Measurements from ENCODE around the gene PTPRD. TPM values are rescaled to one million over a fixed set of nuclear protein-coding genes. Genes with fewer than 3 reads are reported as not detected.

The PTPRD gene
- total RNA-seq, 1 experiment from 2014 or later: not detected

GRCh38 chr9:8871396-8871795 is 1741.4 kb downstream of the PTPRD start:
- POLR2A ChIA-PET (ENCODE audit: low non-redundant PET): no interaction called here
- intact Hi-C loops (cut with micrococcal nuclease; ENCODE audit: unreplicated experiment): no loop called here

GRCh38 chr9:8869812-8870211 is 1743.0 kb downstream of the PTPRD start:
- no peaks in the 10 kb centered on the region for H3K4me1 ChIP-seq (ENCODE audit: insufficient read depth, low read length, poor library complexity, severe bottlenecking)

More at GRCh38 chr9:8871396-8871795, 1741.4 kb downstream of the PTPRD start:
- TF ChIP-seq EZH2 (IDR thresholded peaks at IDR 0.05; ENCODE audit: borderline replicate concordance, low read depth, low read length, poor library complexity, severe bottlenecking) (no peak), CTCF (conservative IDR thresholded peaks at IDR 0.05; ENCODE audit: low read depth, low read length) (no peak)
- no peaks in the 10 kb centered on the region for H3K9me3 ChIP-seq (ENCODE audit: low read depth, low read length, poor library complexity, severe bottlenecking)
- BruUV-seq (replicated peaks): no TSS peak
- CTCF ChIA-PET: no interaction called here
- no peaks in the 10 kb centered on the region for H3K36me3 ChIP-seq (ENCODE audit: insufficient read depth, low read length, poor library complexity, severe bottlenecking)
- no peaks in the 10 kb centered on the region for H3K4me1 ChIP-seq (ENCODE audit: insufficient read depth, low read length, poor library complexity, severe bottlenecking)
- H3K4me3 ChIP-seq (ENCODE audit: low read depth, low read length, poor library complexity, severe bottlenecking): no peak overlapping the region
- H3K27ac ChIP-seq (ENCODE audit: low read depth, low read length, poor library complexity, severe bottlenecking): no peak overlapping the region
- no peak for DNase-seq (ENCODE audit: low spot score)
- peaks cover 81% of the 10 kb centered on the region for H3K27me3 ChIP-seq (replicated peaks; ENCODE audit: insufficient read depth, low read depth, low read length, poor library complexity)

GRCh38 chr9:8868632-8869031 is 1744.2 kb downstream of the PTPRD start:
- POLR2A ChIA-PET (ENCODE audit: low non-redundant PET): no interaction called here
- no peak overlapping the region for H3K27ac ChIP-seq (ENCODE audit: low read depth, low read length, poor library complexity, severe bottlenecking)
- TF ChIP-seq CTCF (conservative IDR thresholded peaks at IDR 0.05; ENCODE audit: low read depth, low read length) (no peak), EZH2 (IDR thresholded peaks at IDR 0.05; ENCODE audit: borderline replicate concordance, low read depth, low read length, poor library complexity, severe bottlenecking) (no peak)
- intact Hi-C loops (cut with micrococcal nuclease; ENCODE audit: unreplicated experiment): loop anchor here (10.0 kb wide), 1 partner anchor 56 kb away; no protein-coding TSS in a partner anchor
- H3K4me1 ChIP-seq (ENCODE audit: insufficient read depth, low read length, poor library complexity, severe bottlenecking): no peaks in the 10 kb centered on the region
- no peaks in the 10 kb centered on the region for H3K9me3 ChIP-seq (ENCODE audit: low read depth, low read length, poor library complexity, severe bottlenecking)
- CTCF ChIA-PET: no interaction called here
- peaks cover 86% of the 10 kb centered on the region for H3K27me3 ChIP-seq (replicated peaks; ENCODE audit: insufficient read depth, low read depth, low read length, poor library complexity)
- H3K4me3 ChIP-seq (ENCODE audit: low read depth, low read length, poor library complexity, severe bottlenecking): no peak overlapping the region
- H3K36me3 ChIP-seq (ENCODE audit: insufficient read depth, low read length, poor library complexity, severe bottlenecking): no peaks in the 10 kb centered on the region
- no TSS peak for BruUV-seq (replicated peaks)
- DNase-seq (ENCODE audit: low spot score): no peak

More at GRCh38 chr9:8869812-8870211, 1743.0 kb downstream of the PTPRD start:
- H3K9me3 ChIP-seq (ENCODE audit: low read depth, low read length, poor library complexity, severe bottlenecking): no peaks in the 10 kb centered on the region
- TF ChIP-seq EZH2 (IDR thresholded peaks at IDR 0.05; ENCODE audit: borderline replicate concordance, low read depth, low read length, poor library complexity, severe bottlenecking): no peak
- TF ChIP-seq CTCF (conservative IDR thresholded peaks at IDR 0.05; ENCODE audit: low read depth, low read length): no peak
- CTCF ChIA-PET: no interaction called here
- H3K27ac ChIP-seq (ENCODE audit: low read depth, low read length, poor library complexity, severe bottlenecking): no peak overlapping the region
- peaks cover 88% of the 10 kb centered on the region for H3K27me3 ChIP-seq (replicated peaks; ENCODE audit: insufficient read depth, low read depth, low read length, poor library complexity)
- DNase-seq (ENCODE audit: low spot score): no peak
- no peaks in the 10 kb centered on the region for H3K36me3 ChIP-seq (ENCODE audit: insufficient read depth, low read length, poor library complexity, severe bottlenecking)
- no peak overlapping the region for H3K4me3 ChIP-seq (ENCODE audit: low read depth, low read length, poor library complexity, severe bottlenecking)
- POLR2A ChIA-PET (ENCODE audit: low non-redundant PET): no interaction called here
- intact Hi-C loops (cut with micrococcal nuclease; ENCODE audit: unreplicated experiment): loop anchor here (10.0 kb wide), 1 partner anchor 55 kb away; no protein-coding TSS in a partner anchor
- no TSS peak for BruUV-seq (replicated peaks)
